GM18520 (cell line): ENCODE measurements around the gene ZBTB40.

Experiments
- ATAC-seq: cut with Tn5 transposase; IDR thresholded peaks from one replicate; pipeline ENCODE4 v1.9.1; 2021; ENCODE audit not compliant: unreplicated experiment

The ZBTB40 gene

DNA sequence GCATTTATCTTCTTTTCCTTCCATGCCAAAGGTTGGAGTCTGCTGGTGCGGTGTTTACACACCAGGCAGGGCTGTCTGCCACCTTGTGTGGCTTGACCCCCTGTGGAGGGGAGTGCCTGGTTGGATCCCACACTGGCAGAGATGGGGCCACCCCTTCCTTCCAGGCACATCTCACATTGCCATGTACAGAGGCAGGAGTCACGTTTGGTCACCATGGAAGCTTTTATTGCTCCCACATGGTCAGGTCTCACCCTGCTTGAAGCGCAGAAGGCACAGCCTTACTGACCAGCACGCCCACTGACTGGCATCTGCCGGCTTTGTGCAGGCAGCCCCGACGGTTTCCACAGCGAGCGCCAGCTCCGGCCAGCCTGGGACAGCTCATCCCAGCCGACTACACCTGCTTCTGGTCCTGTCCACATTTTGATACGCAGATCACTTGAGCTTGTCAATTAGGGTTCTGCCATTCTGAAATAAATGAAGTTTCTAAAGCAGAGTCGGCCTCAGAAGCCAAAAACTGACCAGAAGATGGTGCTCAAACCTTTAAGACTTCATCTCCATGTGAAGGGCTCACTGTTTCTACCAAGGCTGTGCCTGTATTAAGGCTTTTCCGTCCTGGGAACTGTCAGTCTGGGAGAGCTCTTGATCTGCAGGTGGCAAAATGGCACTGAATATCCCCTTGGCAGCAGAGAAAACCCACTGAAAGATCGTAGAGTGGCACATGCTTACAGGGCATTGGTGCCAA is 76.1 kb downstream of the ZBTB40 start:
- ATAC-seq = no peak

DNA sequence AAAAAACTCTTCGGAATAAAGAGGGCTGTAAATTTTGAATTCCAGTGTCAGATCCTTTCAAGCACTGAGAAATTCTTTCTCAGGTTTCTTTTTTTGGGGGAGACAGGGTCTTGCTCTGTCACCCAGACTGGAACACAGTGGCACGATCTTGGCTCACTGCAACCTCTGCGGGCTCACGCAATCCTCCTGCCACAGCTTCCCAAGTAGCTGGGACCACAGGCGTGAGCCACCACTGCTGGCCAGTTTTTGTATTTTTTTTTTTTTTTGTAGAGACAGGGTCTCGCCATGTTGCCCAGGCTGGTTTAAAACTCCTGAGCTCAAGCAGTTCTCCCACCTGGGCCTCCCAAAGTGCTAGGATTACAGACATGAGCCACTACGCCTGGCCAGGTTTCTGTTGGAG is 76.8 kb downstream of the ZBTB40 start:
- ATAC-seq = no peak

DNA sequence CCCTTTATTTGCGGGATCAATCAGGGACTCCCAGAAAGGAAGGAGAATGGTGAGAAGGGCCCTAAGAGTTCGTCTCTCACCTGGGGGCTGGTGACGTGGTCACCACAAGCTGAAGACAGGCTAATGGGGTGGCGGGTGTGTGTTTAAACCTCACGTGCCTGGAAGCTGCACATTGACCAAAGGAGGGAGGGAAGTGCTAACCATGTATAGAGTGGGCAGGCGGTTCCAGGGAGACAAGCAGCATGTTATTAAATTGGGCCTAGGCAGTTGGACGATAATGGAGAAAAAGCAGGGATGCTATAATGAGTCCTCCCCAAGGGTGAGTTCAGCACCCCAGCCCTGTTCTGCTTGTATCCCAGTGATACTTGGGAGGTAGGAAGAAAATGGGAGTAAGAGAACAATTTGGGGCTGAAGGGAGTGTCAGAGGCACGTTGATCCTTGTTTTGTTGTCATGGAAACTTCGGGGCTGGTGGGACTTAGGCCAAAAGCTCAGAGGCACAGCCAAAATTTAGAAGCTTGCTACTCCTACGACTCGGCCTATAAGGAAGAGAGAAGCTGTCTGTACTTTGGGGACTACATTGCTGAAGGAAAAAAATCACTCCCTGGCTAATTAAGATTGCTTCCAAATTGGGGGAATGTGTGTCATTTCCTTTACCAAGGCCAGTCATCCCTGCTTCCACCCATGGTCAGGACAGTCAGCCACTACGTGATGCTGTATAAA is 78.4 kb downstream of the ZBTB40 start:
- ATAC-seq = no peak

DNA sequence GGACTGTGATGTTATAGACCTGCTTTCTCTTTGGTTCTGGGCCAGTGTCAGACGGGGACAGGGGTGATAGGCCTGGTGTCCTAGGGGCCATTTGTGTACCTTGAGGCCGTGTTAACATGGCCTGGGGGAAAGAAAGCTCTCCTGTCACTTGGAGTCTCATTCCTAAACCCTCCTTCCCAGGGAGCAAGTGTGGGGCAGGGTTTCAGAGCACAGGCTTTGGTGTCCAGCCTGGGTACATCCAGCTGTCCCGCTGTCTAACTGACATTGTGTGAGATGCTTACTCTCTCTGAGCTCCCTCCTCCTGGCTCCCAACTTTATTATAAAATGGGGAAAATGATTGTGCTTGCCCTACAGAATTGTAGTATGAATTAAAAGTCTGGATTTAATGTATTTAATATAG is 79.1 kb downstream of the ZBTB40 start:
- ATAC-seq = no peak

DNA sequence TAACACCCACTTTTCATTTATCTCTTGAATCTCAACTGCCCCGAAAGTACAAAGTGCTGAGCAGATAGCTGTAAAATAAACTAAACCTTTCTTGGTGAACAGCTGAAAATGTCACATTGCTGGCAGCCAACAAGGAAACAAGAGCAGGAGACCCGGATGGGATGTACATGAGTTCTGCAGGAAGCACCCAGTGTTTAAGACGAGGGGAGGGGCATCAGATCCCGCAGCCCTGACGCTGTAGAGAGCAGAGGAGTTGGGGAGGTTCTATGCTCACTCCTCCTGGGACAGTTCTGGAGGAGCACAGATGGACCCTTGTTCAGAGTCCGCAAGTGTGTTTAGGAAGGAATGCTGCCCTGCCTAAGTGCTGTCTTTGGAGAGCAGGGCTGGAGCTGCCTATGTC is 79.6 kb downstream of the ZBTB40 start:
- no peak for ATAC-seq

DNA sequence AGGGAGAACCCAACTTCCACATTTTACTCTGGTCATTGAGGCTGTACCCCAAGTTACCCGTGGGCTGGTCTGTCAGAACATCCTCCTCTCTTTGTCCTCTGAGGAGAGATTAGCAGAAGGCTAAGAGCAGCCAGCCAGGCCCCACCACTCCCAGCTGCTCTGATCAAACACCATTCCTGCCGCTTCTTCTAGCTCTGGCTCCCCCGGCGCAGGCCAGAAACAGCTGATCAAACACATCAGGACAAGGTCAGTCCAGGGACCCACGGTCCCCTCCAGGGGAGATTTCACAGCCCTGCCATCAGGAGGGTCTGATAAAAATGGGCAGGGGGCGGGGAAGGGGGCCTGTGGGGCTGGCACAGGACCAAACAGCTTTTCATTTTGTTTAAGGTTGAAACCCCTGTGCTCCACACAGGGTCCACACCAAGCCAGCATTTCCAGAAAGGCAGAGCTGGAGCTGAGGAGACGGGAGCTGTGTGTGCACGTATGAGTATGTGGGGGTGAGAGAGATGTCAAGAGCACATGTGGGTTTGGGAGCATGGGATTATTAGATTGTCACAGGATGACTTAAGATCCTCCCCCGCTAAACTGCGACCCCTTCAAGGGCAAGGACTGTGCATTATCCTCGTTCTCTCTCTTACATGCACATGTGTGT is 81.7 kb downstream of the ZBTB40 start:
- no peak for ATAC-seq

DNA sequence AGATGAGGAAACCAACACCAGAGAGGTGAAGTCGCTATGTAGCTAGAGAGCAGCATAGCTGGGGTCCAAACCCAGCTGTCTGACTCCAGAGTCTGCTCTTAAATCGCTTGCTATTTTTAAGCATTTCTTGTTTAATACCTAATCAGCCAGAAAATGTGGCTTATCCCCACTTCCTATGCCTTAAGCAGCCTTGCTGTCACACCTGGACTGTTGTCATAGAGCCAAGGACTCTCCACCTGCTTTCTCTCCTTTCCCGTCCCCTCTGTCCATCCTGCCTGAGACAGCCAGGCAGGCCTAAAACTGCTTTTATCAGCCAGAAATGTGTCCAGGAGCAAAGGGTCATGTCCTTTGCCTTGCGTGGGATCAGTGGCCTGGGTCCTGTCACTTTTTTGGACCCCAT is 83.3 kb downstream of the ZBTB40 start:
- no peak for ATAC-seq

DNA sequence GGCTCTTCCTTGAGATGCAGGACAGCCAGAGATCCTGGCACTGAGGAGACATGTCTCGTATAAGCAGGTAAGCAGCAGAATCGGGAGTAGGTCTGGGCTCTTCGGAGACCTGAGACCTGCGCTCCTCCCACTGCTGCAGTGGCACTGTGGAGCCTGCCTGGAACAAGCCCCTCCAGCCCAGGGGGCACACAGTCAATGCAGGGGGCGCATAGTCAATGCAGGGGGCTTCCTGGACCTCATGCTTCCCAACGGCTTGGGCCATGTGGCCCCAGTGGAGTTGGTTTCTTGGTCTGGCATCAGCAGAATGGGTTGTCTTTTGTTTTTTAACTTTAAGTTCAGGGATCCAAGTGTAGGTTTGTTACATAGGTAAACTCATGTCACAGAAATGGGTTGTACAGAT is 83.7 kb downstream of the ZBTB40 start:
- ATAC-seq = no peak

DNA sequence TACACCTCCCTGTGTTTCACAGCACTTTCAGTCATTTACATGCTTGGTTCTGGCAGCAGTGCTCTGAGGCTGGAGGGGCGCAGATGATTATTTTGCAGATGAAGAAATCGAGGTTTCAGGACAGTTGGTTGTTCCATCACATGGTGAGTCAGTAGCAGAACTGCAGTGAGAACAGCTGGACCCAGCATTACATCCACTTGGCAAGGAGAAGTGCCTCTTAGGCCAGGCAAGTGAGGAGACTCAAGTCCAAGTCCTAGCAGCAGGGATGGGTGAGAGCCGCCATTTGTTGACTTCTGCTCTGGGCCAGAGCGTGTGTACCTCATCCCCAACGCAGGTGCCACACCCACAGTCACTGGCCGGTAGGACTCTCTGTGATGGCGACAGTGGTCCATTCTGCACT is 84.9 kb downstream of the ZBTB40 start:
- ATAC-seq = no peak

DNA sequence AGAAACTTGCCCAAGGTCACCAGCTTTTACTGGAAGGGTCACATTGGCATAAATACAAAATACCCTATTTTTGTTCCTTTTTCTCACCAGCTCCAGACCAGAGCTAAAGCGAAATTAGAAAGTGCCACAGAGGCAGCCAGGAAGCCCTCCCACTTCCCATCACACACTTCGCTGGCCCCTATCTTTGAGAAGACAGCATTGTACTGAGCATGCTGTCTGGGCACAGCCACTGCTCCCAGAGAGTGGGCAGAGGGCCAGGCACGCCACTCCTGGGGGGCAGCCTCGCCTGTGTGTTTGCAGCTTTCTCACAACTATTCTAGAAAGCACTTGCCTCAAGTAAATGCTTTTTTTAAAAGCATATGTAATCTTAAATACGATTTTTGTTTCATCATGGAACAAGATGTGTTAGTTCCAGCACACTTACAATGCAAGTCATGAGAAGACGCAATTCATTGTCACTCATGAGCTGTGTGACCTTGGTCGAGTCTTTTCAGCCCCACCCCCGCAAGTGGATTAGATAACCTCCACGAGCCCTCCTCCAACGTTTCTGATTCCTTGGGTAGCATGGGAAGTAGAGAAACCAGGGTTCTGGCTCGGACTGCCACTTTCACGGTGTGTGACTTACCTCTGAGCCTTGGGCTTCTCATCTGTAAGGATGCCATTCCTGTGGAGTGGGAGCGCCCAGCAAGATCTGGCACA is 85.9 kb downstream of the ZBTB40 start:
- no peak for ATAC-seq

DNA sequence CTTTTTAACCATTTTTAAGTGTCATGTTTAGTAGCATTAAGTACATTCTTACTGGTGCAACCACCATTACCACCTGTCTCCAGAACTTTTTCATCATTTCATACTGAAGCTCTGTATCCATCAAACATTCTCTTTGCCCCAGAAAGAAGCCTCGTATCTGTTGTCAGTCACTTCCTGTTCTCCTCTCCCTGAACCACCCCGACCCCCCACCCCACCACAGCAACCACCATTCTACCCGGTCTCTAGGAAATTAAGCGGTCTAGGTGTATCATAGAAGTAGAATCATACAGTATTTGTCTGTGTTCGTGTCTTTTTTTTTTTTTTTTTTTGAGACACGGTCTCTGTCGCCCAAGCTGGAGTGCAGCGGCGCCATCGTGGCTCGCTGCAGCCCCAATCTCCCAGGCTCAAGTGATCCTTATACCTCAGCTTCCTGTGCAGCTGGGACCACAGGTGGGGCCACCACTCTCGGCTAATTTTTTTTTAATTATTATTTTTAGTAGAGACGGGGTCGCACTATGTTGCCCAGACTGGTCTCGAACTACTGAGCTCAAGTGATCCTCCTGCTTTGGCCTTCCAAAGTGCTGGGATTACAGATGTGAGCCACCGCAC is 88.0 kb downstream of the ZBTB40 start:
- ATAC-seq = no peak

DNA sequence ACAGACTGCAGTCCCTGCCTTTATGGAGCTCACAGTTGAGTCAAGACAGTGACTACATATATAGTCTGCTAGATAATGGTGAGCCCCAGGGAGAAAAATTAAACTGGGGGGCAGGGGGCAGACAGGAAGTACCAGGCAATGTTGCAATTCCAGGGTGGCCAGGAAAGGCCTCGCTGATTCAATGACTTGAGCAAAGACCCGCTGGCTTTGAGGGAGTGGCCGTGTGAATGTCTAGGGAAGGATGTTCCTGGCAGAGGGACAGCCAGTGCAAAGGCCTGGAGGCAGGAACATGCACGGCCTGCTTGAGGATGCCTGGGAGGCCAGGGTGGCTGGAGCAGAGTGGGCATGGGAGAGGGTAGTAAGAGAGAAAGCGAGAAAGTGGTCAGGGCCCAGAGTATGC is 88.7 kb downstream of the ZBTB40 start:
- ATAC-seq = no peak

DNA sequence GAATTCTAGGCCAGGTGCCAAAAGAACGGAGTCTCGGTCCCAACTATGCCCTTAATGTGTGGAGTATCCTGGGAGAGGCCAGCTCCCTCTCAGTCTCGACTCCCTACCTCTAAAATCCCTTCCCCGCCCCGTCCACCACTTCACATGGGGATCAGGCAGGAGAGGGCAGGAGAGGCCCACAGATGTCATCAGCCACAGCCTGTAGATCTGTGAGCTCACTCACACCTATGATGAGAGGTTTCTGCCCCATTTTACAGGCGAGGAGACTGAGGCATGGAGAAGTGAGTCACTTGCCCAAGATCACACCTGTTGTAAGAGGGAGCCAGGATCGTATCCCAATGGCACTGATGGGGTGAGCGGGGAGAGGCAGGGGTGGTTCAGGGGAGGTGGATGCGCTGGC is 91.2 kb downstream of the ZBTB40 start:
- no peak for ATAC-seq

DNA sequence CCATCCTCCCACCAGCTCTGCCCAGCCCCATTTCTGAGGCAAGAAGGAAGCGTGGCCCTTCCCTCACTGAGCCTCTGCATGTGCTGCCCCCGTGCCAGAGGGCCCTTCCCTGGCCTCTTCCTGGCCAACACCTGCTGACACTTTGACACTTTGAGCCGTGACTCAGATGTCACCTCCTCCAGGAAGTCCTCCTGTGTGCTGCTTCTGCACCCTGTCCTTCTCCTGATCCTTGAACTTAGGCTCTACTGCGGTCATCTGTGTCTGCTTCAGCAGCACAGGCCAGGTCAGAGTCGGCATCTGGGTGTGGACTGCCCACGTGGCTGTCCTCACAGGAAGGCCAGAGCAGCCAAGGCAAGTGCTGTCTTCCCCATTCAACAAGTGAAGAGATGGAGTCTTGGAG is 92.0 kb downstream of the ZBTB40 start:
- no peak for ATAC-seq

DNA sequence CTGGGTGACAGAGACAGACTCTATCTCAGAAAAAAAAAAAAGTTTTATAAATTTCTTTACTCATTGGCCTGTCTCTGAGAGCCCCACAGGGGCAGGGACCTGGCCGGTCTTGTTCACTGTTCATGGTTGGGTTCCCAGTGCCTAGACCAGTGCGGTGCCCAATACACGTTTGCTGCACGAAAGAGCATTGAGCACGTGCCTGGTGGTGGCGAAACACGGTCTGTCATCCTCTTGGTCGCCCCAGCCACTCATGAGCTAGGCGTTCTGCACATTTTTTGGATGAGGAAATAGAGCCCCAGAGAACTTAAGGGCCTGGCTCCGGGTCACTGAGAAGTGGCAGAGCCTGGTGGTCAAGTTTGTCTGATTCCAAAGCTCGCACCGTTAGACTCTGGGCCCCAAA is 93.0 kb downstream of the ZBTB40 start:
- ATAC-seq = no peak

DNA sequence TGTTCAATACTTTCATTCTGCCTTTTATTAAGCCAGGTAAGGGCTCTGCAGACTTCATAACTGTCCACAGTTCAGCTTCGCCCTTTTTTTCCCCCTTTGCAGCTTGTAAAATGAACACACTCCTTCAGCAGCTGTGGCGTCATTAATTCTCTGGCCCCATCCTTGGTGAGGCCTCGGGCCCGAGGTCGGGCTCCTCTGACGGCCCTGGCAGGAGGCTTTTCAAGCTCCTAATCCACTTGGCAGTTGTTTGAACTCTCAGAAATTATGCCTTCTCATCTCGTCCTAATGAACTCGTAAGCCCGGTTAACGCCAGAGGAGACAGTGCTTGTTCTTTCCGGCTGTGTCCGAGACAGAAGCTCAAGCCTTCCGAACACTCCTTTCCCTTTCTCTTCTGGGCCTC is 93.5 kb downstream of the ZBTB40 start:
- no peak for ATAC-seq

DNA sequence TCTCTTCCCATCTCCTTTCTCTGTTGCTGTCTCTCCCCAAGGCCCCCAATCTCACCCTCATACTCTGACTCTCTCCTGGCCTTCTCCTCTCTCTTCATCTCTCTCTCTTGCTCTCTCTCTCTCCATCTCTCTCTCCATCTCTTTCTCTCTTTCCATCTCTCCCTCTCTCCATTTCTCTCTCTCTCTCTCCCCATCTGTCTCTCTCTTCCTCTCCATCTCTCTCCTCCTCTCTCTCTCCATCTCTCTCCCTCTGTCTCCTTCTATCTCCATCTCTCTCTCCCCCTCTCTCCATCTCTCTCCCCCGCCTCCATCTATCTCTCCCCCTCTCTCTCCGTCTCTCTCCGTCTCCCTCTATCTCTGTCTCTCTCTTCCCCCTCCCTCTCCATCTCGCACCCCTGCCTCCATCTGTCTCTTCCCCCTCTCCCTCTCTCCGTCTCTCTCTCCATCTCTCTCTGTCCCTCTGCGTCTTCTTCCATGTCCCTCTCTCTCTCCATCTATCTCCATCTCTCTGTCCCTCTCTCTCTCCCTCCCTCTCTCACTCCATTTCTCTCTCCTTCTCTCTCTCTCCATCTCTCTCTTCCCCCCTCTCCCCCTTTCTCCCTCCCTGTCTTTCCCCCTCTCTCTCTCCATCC is 95.7 kb downstream of the ZBTB40 start:
- no peak for ATAC-seq

DNA sequence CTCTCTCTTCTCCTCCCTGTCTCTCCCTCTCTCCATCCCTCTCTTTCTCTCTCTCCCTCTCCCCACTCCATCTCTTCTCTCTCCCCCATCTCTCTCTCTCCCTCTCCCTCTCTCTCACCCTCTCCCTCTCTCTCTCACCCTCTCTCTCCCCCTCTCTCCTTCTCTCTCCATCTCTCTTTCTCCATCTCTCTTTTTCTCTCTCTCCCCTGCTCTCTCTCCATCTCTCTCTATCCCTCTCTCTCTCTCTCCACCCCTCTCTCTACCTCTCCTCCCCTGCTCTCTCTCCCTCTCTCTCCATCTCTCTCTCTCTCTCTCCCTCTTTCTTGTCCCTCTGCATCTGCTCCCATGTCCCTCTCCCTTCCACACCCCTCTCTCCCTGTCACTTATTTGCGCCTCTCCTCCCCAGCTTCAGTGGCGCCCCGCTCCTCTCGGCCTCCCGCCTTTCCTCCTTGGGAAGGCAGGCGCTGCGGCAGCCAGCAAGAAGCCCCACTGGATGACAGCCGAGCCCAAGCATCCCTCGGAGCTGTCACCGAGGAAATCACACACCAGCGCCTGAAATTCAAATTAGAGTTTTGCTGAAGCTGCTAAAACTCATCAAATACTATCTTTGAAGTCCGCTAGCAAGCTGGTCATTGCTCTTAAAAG is 96.3 kb downstream of the ZBTB40 start:
- no peak for ATAC-seq

DNA sequence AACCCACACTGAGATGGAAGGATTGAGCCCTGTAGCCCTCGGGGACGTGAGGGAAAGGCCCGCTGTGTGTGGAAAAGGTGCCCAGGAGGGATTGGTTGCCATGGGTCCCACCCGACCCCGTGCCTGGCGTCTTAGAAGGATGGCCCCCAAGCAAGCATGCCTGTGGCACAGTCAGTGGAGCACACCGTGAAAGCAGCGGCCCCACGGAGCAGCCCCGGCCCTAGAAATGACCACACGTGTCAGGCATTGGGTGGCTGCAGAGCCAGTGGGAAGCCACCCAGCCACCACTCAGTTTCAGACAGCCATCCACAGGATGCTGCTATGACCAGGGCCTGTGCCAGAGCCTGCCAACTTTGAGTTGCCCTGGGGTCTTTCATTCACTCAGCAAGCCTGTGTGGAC is 98.4 kb downstream of the ZBTB40 start:
- no peak for ATAC-seq

DNA sequence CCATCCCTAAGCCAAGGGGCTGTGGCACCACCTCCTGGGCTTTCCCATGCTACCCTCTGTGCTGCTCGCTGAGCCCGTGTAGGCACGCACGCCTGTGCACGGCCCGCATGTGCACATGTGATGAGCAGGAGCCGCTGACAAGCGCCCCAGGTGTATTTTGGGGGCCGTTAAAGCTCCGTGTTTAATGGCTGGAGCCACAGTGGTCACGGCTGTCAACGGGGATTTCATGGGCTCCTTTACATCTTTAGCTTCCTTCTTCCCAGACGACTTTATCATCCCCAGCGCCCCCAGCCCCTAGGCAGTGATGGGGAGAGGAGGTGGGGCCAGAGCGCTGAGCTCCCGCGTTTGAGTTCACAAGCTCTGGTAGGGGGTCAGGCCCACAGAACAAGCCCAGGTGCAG is 99.9 kb downstream of the ZBTB40 start:
- no peak for ATAC-seq
